Activated gamma-delta T cell treated with Interleukin-2 at 50 U/mL for 16 hours (primary cell): ENCODE measurements around the gene TBX15.
"Not testable (repeated sequence)": the region's sequence is repeated elsewhere in the genome, so short reads cannot be mapped to it uniquely, and the experiment has no call there.

Experiments
- DNase-seq: peaks from one replicate; pipeline ENCODE4 v3.0.0-alpha.2; 2020

Gene TBX15

GRCh38 chr1:118958140-118958539 is 30.0 kb downstream of the TBX15 start:
- DNase-seq: no peak

GRCh38 chr1:118957579-118957978 is 30.6 kb downstream of the TBX15 start:
- DNase-seq: not testable (repeated sequence)

GRCh38 chr1:118954301-118954905 is 33.7 kb downstream of the TBX15 start:
- no peak for DNase-seq

- no peak for DNase-seq
Observed at GRCh38 chr1:118951270-118951936, 36.7 kb downstream of the TBX15 start.

- DNase-seq: no peak
Observed at GRCh38 chr1:118949315-118949714, 38.8 kb downstream of the TBX15 start.

- DNase-seq: no peak
Observed at GRCh38 chr1:118948846-118949245, 39.3 kb downstream of the TBX15 start.

- no peak for DNase-seq
Observed at GRCh38 chr1:118948351-118948750, 39.8 kb downstream of the TBX15 start.

GRCh38 chr1:118947790-118948189 is 40.4 kb downstream of the TBX15 start:
- no peak for DNase-seq

DNA sequence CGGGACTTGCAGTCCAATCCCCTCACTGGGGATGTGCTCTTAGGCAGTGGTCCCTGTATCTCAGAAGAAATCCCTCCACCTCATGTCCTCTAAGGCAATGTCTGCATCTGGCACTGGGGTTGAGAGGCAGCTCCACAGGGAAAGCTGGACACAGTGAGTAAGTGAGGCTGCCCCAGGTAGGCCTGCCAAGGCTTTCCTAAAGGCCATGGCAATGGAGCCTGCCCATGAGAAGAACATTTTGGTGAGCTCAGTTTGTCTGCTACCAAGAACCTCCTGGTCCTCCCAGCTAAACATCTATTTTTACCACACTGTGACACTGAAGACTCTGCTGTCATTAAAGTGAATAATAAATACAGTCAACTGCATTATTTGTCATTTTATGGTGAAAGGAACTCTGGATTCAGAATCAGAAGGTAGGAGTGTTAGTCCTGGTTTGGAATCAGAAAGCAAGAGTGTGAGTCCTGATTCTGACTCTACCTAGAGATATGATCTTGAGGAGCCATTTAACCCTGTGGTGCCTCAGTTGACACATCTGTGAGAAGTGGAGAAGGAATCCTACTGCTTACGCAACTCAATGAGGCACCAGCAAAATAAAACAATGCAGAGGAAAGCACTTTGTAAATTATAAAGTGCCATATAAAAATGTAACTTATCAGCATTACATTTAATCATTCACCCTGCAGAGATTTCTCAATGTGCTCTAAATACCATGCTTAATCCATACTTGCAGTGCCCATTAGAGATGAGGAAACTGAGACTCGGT is 41.0 kb downstream of the TBX15 start:
- no peak for DNase-seq

DNA sequence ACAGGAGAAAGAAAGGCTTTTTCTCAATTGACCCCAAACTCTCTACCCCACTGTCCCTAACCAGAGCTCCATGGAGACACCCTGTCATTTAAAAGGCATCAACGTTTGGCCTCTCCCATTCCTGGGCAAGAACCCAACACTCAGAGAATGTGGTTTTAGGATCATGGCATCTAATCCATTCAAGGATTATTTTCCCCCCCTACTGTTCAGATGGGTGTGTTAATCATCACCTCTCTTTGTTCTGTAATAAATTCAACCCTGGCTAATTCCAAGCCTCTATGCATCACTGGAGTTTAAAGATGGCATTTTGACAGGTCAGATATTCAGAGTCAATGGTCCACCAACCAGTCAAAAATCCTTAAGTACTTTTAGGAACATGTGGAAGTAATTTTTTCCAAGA is 42.7 kb downstream of the TBX15 start:
- no peak for DNase-seq

DNA sequence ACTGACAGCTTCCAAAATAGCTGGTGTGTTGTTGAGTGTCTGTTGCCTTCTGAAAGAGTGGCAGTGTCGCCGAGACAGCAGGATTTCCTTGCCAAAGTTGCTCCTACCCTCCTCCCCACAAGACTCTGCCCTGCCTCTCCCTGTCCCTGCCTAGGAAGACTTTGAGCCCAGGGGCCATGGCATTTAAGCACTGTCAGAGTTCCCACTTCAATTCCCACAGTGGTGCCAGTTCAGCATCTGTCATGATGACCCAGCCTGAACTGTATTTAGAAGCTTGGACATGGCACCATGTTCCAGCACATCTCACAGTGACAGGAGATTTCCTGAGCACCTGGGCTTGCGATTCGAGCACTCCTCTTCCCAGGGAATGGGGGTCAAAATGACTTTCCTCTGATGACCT is 43.6 kb downstream of the TBX15 start:
- DNase-seq: no peak

DNA sequence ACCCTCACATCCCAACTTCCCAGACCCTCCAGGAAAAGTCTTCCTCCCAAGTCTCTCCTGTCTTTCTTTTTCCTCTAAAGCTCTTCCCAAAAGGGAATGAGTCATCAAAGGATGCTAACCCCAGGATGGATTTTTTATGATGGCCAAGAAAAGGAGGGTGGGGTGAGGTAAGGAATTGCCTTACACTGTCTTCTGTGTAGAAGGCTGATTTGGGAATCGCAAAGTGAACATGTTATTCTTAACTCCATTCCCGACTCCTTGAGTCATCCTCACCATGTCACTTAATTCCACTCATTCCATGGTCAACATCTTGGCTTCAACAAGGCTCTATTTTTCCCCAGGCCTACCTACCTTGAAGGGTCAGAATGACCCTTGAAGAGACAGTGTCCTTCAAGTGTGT is 44.0 kb downstream of the TBX15 start:
- no peak for DNase-seq

DNA sequence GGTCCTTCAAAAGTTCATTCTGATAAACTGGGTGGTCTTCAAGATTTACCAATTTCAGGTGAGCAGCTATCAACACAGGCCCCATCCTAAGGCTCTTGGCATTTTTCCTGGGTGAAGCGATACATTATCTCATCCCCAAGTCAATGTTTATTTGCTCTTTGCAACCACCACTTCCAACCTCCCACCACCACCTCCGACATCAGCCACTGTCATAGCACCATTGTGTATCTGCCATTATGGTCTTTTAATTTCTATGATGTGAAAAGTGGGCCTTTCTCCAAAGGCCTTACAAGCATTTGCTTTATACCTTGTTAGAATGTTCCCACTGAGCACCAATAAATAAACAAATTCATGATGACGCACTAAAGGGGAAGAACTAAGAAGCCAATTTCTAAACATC is 47.2 kb downstream of the TBX15 start:
- no peak for DNase-seq

DNA sequence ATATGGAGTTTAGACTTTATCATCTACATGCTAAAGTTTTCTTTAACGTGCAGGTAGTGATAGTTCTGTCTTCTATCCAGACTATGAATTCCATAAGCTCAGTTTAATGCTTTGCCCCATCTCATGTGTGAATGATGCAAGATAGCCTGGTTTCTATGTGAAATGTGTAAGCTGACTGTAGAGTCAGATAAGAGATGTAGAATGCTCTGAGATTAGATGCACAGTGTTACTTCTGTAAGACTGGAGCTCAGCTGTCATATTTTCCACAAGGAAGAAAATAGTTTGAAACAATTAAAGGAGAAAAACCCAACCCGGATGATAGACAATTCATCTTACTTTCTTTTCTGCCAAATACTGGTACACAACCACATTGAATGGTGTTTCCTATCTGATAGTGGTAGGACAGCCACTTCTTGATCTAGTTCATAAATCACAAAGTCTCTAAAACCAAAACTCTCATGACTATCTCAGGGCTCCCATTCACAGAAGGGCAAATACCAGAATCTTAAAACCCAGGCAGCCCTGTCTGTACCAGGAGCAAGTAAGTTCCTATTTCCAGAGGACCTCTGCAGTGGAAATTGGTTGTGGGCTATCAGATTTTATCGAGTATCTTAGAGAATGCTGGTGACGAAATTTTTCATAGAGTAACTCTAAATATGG is 50.6 kb downstream of the TBX15 start:
- DNase-seq: no peak

- DNase-seq: no peak
Observed at GRCh38 chr1:118934706-118935105, 53.4 kb downstream of the TBX15 start.

- no peak for DNase-seq
Observed at GRCh38 chr1:118933051-118933781, 54.9 kb downstream of the TBX15 start.

DNA sequence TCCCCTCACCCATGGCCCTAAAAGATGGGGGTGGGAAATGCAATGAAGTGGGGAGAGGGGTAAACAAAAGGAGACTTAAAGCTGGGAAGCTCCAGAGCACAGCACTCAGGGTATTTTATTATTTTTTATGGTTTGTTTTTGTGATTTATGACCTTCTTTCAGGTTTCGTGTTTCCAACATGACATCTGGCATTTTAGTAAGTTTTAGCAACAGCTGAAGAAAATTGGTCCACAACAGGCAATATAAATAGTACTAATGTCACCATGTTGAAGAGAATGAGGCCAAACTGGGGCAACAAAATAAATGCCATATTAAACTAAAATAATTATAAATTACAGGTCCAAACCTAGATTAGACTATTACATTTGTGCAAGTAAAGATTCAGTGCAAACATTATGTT is 56.3 kb downstream of the TBX15 start:
- no peak for DNase-seq

DNA sequence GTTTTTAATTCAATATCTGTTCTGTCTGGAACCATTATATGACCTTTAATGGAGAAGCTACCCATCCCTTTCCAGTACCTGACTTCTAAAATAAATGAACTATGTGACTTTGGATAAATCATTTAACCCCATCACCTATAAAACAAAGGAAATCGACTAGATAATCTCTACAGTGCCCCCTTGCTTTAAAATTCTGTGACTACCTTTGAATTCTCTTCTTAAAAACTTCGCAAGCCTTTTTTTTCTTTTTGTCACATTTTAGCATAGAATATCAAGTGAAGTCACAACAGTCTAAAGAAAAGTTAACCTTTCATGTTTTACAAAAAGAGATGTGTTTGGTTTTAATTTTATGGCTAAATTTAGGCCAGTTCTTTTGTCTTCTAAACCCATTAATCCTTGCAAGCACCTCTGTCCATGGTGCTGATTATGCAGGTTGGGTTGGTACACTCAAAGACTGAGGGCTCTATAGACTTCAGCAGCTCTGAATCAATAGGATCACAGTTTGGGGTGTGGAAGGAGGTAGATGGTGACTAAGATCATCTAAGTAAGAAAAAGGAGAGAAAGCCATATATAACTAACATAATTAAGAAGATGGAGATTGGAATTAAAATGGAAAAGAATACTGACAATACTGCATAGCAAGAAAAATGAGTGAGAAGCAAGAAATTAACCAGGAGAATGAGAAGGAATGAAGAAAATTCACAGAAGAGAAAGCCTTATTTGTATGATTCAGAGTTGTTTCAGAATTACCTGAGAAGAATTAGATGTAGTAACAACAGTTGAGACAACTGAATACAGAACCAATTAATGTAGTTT is 59.2 kb downstream of the TBX15 start:
- no peak for DNase-seq

DNA sequence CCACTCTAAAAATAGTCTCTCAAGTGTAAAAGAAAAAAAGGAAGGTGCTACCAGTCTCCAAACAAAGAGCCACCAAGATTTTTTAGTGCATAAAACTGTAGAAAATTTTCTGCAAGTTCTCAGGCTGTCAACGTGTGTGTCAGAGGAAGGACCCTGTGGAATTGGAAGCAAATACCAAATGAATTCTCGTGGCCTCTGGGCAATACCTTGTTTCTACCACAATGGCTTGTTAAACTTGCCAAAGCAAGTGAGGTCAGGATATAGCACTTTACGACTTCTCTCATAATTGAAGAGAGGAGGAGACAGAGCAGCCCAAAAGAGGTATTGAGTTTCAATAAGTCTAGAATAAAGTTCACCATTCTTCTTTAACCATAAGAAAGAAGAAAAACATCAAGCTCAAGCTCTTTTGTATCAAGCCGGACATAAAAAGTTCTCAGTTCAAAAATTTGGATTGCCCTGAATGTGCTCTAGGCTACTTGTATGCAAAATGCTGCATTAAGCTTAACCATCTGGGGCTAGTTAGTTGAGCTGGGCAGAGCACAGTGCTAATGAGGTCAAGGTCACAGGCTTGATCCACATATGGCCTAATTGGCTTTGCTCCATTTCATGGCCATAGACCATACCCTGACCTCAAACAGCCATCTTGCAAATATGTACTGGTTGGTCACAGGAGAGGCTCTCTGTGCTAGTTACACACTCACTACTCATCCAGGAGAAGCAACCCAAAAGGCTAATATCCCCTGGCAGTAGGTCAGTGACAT is 60.5 kb downstream of the TBX15 start:
- no peak for DNase-seq

DNA sequence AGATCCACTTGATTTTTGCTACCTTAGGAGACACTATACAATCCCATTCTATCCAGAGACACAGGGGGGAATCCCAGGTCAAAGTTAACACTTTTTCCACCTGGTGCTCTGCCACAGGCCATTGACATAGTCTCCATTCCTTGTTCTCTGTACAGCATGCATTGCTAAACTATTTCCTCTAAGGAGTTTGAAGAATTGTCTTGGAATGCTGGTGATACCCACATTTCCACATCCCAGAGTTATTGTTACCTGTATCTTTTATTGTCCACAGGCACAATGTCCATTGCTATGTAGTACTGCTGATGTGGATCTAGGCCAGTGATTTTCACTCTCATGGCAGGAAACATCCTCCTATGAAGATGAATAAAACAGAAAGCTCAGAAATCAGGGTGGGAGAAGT is 61.9 kb downstream of the TBX15 start:
- no peak for DNase-seq

DNA sequence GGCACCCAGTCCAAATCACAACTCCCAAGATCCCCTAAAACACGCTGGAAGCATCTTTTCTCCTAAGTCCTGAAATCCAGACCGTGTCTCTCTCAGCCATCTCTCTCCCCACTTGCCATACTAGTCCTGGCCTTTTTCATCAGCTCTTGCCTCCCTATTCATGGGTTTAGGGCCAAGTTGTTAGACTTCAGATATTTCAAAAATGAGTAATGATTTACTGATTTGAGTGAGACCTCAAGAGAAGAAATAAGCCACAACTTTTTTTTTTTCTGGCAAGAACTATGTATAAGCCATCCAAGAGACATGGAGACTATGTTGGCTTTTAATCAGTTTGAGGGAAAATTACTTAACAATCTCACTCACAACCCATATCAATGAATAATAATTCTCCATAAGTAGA is 62.5 kb downstream of the TBX15 start:
- no peak for DNase-seq
